Activated CD8-positive, alpha-beta T cell treated with anti-CD3 and anti-CD28 coated beads, Interleukin-2, amount 10 ng/mL, durations not matched to agents 7 days and 5 days (primary cell): ENCODE results near the gene SEC14L5. TPM values are rescaled to one million over a fixed set of nuclear protein-coding genes. Genes with fewer than 3 reads are reported as not detected.
"Not testable (repeated sequence)": the region's sequence is repeated elsewhere in the genome, so short reads cannot be mapped to it uniquely, and the experiment has no call there.

ENCODE experiments used
- ATAC-seq: fragments of 150-1000 bp; cut with Tn5 transposase; one replicate; pipeline ENCODE4 v1.10.0; 2021; ENCODE audit warnings: moderate library complexity
- CTCF ChIA-PET: fragments of 350-600 bp; sonication (Branson Sonifier 250); formaldehyde crosslinking; loops from one replicate; lab custom pipeline; 2021; ENCODE audit warnings: antibody characterized with exemption; lab: Charles Lee
- POLR2A ChIA-PET: fragments of 350-600 bp; sonication (Branson Sonifier 250); formaldehyde crosslinking; loops from one replicate; lab custom pipeline; 2021; ENCODE audit warnings: antibody characterized with exemption; lab: Charles Lee
- DNase-seq: peaks from one replicate; pipeline ENCODE4 v3.0.0-alpha.2; 2020
- H3K27ac Mint-ChIP-seq: one replicate; pipeline ENCODE4 v1.8.0; 2021; ENCODE audit warnings: mild to moderate bottlenecking, mixed read lengths
- H3K27me3 Mint-ChIP-seq: one replicate; pipeline ENCODE4 v1.8.0; 2021; ENCODE audit warnings: low read depth, mixed read lengths
- H3K36me3 Mint-ChIP-seq: one replicate; pipeline ENCODE4 v1.8.0; 2021; ENCODE audit warnings: low read depth, mixed read lengths
- H3K4me1 Mint-ChIP-seq: one replicate; pipeline ENCODE4 v1.8.0; 2021; ENCODE audit warnings: low read depth, mixed read lengths
- H3K4me3 Mint-ChIP-seq: one replicate; pipeline ENCODE4 v1.8.0; 2021; ENCODE audit warnings: mild to moderate bottlenecking, mixed read lengths
- H3K9me3 Mint-ChIP-seq: one replicate; pipeline ENCODE4 v1.8.0; 2022; ENCODE audit warnings: mixed read lengths; ENCODE audit not compliant: insufficient read depth
- total RNA-seq, 2 experiments: library from RNA; stranded (reverse); gene quantifications; one replicate each; pipeline ENCODE4 v1.2.3, GENCODE V29; 2021

Gene SEC14L5
- total RNA-seq, 2 experiments from 2014 or later, result not detected

DNA sequence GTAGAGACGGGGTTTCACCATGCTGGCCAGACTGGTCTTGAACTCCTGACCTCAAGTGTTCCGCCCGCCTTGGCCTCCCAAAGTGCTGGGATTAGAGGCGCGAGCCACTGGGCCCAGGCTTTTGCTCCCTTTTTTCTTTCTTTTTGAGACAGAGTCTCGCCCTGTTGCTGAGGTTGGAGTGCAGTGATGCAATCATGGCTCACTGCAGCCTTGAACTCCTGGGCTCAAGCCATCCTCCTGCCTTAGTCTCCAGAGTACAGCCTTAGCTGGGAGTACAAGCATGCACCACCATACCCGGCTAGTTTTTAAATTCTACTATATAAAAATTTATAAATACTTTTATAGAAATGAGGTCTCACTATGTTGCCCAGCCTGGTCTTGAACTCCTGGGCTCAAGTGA, 5.4 kb downstream of the SEC14L5 start:
- POLR2A ChIA-PET, H3K27ac Mint-ChIP-seq, CTCF ChIA-PET, H3K4me3 Mint-ChIP-seq, DNase-seq, H3K9me3 Mint-ChIP-seq, ATAC-seq, H3K4me1 Mint-ChIP-seq, H3K36me3 Mint-ChIP-seq: not testable (repeated sequence)
- peaks cover 14% of the 10 kb centered on the region for H3K27me3 Mint-ChIP-seq

DNA sequence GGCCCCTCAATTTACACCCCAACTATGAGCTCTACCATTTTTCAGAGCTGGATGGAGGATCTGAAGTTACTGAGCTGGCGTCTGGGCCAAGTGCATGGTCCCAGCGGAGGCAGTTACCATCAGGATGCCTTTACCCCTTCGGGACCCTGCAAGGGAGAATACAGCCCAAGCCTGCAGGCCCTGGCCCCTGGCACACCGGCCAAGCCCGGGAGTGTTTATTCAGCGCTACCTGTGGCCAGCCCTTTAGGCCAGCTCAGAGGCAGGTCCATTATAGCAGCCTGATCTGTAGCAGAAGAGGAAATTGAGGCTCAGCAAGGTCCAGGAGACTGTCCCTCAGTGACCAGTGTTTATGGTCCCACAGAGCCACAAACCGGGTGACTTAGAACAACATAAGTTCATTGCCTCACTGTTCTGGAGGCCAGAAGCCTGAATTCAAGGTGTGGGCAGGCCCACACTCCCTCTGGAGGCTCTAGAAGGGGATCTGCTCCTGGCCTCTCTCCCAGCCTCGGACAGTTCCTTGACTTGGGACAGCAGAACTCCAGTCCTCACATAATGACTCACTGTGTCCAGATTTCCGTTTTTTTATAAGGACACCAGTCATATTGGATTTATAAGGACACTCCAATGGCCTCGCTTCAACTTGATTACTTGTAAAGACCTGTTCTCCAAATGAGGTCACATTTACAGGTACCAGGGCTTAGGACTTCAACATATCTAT, 8.8 kb downstream of the SEC14L5 start:
- DNase-seq, result no peak
- no peaks in the 10 kb centered on the region for H3K27me3 Mint-ChIP-seq
- no peak overlapping the region for H3K4me3 Mint-ChIP-seq
- ATAC-seq, result no peak
- ChIA-PET POLR2A (no interaction called here), CTCF (no interaction called here)
- no peak overlapping the region for H3K27ac Mint-ChIP-seq
- H3K36me3 Mint-ChIP-seq, result no peaks in the 10 kb centered on the region
- no peaks in the 10 kb centered on the region for H3K9me3 Mint-ChIP-seq
- no peaks in the 10 kb centered on the region for H3K4me1 Mint-ChIP-seq

DNA sequence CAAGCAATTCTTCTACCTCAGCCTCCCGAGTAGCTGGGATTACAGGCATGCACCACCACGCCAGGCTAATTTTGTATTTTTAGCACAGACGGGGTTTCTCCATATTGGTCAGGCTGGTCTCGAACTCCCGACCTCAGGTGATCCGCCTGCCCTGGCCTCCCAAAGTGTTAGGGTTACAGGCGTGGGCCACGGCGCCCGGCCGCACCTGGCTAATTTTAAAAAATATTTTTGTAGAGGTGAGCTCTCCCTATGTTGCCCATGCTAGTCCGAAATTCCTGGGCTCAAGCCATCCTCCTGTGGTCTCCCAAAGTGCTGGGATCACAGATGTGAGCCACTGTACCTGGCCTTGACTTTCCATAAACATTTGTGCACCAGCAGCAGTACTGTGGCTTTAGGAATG, 10.1 kb downstream of the SEC14L5 start:
- H3K27me3 Mint-ChIP-seq, H3K27ac Mint-ChIP-seq, H3K4me3 Mint-ChIP-seq, ATAC-seq, CTCF ChIA-PET, DNase-seq, H3K36me3 Mint-ChIP-seq, POLR2A ChIA-PET, H3K9me3 Mint-ChIP-seq: not testable (repeated sequence)
- peaks cover 11% of the 10 kb centered on the region for H3K4me1 Mint-ChIP-seq

DNA sequence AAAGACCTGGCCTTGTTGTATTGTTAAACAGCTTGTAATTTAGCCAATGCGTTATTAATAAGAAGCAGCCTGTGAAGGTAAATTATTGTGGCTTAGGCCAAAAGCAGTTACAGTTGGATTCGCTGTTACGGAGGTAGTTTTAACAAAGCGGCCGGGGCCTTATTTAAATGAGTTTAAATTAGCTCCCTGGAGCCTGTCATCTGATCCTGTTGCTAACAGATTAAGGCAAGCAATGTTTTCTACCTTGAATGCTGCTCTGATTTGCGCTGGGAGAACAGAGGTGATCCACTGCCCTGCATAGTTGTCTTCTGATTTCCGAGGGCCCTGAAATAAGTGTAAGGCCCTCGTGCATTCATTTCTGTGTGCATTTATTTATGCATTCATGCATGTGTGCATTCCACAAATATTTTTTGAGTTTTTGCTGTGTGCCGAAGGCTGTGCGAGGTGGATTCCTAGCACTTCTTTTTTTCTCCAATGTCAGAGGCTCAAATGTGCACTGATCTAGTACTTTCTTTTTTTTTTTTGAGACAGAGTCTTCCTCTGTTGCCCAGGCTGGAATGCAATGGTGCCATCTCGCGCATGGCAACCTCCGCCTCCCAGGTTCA, 10.9 kb downstream of the SEC14L5 start:
- CTCF ChIA-PET, result no interaction called here
- Mint-ChIP-seq H3K4me3 (no peak overlapping the region), H3K27me3 (no peaks in the 10 kb centered on the region), H3K36me3 (no peaks in the 10 kb centered on the region), H3K9me3 (no peaks in the 10 kb centered on the region), H3K4me1 (peaks cover 17% of the 10 kb centered on the region), H3K27ac (no peak overlapping the region)
- ATAC-seq, result no peak
- POLR2A ChIA-PET, result no interaction called here
- DNase-seq, result no peak

DNA sequence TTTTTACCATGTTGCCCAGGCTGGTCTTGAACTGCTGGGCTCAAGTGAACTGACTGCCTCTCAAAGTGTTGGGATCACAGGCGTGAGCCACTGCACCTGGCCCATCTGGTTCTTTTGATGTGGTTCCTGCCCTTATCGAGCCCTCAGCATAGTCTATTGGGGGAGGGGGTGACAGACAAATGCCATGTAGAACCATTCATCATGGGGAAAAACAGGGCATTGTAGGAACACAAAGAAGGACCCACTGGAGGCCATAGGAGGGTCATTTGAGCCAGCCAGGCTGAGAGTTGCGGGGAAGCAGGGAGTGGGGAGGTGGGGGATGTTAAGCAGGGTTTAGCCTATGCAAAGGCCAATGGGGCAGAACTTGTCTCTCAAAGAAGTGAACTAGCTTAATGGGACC, 11.9 kb downstream of the SEC14L5 start:
- no peaks in the 10 kb centered on the region for H3K27me3 Mint-ChIP-seq
- POLR2A ChIA-PET, result no interaction called here
- H3K4me1 Mint-ChIP-seq, result peaks cover 17% of the 10 kb centered on the region
- H3K36me3 Mint-ChIP-seq, result no peaks in the 10 kb centered on the region
- H3K9me3 Mint-ChIP-seq, result no peaks in the 10 kb centered on the region
- no peak for ATAC-seq
- no peak overlapping the region for H3K4me3 Mint-ChIP-seq
- no peak overlapping the region for H3K27ac Mint-ChIP-seq
- no peak for DNase-seq
- CTCF ChIA-PET, result no interaction called here

DNA sequence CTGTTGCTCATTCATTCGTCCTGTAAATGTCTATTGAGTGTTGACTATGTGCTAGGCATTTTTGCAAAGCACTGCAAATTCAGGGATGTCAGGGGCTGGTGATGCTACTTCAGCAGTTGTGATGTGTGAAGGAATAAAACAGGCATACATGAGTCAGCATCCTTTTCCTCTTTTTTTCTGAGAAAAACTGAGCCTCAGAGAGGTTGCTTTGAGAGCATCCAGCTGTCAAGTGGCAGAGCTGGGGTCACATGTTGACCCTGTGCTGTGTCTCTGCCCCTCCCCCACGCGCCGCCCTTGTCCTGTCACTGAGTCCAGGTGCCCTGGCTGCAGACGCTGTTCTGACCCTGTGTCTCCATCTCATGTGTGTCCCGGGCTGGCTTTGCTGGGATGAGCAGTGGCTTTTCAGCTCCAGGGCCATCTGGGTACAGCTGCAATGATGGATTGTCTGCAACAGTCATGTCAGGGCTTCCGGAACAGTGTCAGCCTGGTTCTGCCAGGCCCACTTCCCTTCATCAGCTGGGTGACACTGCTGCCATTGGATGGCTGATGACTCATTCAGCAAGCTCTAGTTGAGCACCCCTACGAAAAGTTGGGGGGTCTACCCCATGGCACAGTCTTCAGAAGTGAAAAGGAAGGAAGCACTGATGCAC, 14.9 kb downstream of the SEC14L5 start:
- DNase-seq, result no peak
- POLR2A ChIA-PET, result no interaction called here
- no peaks in the 10 kb centered on the region for H3K27me3 Mint-ChIP-seq
- ATAC-seq, result no peak
- no peaks in the 10 kb centered on the region for H3K9me3 Mint-ChIP-seq
- no peak overlapping the region for H3K27ac Mint-ChIP-seq
- peaks cover 17% of the 10 kb centered on the region for H3K4me1 Mint-ChIP-seq
- H3K4me3 Mint-ChIP-seq, result no peak overlapping the region
- no peaks in the 10 kb centered on the region for H3K36me3 Mint-ChIP-seq
- CTCF ChIA-PET, result no interaction called here

DNA sequence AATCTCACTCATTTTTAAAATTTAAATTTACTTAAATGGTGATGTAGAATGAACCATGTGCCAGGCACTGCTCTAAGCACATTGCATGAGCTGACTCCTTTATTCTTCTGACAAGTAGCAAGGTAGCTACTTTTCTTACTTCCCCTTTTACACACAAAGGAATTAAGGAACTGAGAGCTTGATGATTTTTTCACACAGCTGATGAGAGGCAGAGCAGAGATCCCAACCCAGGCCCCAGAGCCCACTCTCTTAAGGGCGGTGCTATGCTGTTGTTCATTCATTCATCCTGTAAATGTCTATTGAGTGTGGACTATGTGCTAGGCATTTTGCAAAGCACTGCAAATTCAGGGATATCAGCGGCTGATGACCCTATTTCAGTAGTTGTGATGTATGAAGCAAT, 17.9 kb downstream of the SEC14L5 start:
- POLR2A ChIA-PET, result no interaction called here
- Mint-ChIP-seq H3K27ac (no peak overlapping the region), H3K27me3 (peaks cover 4% of the 10 kb centered on the region), H3K9me3 (no peaks in the 10 kb centered on the region), H3K36me3 (no peaks in the 10 kb centered on the region), H3K4me1 (peaks cover 17% of the 10 kb centered on the region), H3K4me3 (no peak overlapping the region)
- DNase-seq (no peak), ATAC-seq (no peak)
- CTCF ChIA-PET, result no interaction called here

DNA sequence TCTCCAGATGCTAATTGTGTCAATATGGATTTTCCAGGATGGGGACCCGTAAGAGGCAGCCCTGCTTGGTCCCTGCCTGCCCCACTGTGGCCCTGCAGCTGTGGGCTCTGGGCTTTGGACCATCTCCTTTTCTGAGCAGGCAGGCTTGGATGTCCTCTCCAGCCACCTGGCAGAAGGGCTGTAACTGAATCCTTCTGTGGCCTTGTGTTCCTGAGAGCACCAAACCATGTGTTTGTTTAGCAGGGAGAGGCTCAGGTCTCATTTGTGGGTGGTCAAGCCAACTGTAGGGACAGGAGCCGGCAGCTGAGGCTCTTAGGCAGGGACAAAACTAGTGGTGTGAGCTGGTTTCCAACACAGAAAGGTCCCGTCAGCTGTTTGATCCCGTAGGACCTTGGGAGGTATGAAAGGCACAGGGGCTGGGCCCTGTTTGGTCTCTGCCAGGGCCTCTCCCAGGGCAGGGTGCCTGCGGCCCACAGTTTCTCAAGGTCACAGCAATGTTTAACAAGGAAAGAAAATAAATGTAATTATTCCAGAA, 18.5 kb downstream of the SEC14L5 start:
- Mint-ChIP-seq H3K27me3 (peaks cover 8% of the 10 kb centered on the region), H3K27ac (no peak overlapping the region), H3K9me3 (no peaks in the 10 kb centered on the region), H3K4me1 (peaks cover 17% of the 10 kb centered on the region), H3K36me3 (no peaks in the 10 kb centered on the region), H3K4me3 (no peak overlapping the region)
- ATAC-seq (no peak), DNase-seq (no peak)
- ChIA-PET CTCF (no interaction called here), POLR2A (no interaction called here)

DNA sequence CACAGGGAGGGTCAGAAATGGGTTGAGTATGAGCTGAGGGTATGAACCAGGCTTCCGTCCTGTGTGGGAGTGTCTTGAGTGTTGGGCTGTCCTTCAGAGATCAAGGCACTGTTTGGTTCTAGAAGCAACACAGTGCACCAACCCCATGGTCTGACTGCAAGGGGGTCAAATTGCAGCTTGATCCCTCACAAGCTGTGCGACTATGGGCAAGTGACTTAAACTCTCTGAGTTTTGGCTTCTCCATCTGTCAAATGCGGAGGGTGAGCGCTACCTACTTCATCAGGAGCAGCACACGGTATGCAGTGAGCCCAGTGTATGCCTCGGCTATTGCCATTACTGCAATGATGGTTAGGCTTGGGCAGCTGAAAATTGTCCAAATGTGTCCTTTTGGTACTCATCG, 21.0 kb downstream of the SEC14L5 start:
- ChIA-PET POLR2A (no interaction called here), CTCF (interaction anchor here (1.1 kb wide), 1 partner anchor 23 kb away, joined by 3 read pairs; no protein-coding TSS in a partner anchor)
- Mint-ChIP-seq H3K9me3 (no peaks in the 10 kb centered on the region), H3K4me3 (no peak overlapping the region), H3K27ac (no peak overlapping the region), H3K4me1 (no peaks in the 10 kb centered on the region), H3K27me3 (peaks cover 11% of the 10 kb centered on the region), H3K36me3 (no peaks in the 10 kb centered on the region)
- ATAC-seq (no peak), DNase-seq (no peak)

DNA sequence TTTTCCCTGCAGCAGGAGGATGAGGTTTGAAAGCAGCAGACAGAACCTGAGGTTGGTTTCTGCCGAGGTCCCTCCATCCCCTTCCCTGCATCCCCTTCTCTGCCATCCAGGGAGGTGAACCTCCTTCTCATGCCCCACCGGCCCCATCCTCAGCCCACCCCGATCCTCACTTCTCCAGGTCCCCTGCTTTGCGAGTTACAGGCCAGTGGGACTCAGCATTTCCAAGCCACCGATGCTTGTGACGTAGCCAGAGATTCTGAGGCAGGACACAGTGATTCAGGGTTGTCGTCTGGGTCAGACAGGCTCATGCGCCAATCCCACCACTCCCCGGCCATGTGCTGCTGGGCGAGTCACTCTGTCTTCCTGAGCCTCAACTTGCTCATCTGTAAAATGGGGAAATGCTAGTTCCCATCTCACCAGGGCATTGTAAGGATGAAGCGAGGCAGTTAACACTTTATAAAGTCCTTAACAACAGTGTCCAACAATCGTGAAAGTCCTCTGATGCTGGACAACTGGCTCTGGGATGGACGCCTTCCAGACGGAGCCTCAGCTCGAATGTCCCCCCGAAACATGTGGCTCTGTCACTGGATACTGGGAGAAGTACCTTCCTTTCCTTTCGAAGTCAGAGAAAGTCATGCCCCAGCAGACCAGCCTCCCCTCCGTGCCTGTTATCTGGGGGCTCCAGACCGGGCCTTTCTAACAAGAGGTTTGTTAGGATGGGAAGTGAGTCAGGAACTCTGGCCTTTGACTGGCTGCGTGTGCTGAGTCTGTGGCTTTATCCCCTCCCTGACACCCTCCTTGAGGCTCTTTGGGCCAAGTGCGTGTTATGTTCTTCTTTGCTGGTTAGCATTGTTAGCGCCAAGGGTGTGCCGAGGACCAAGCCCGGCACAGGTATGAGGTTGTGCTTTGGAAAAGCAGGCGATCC, 21.9 kb downstream of the SEC14L5 start:
- DNase-seq (no peak), ATAC-seq (no peak)
- POLR2A ChIA-PET, result no interaction called here
- H3K27me3 Mint-ChIP-seq, result peaks cover 13% of the 10 kb centered on the region
- no peaks in the 10 kb centered on the region for H3K4me1 Mint-ChIP-seq
- CTCF ChIA-PET, result interaction anchor here (1.1 kb wide), 1 partner anchor 24 kb away, joined by 3 read pairs; no protein-coding TSS in a partner anchor
- H3K4me3 Mint-ChIP-seq, result no peak overlapping the region
- no peaks in the 10 kb centered on the region for H3K36me3 Mint-ChIP-seq
- no peak overlapping the region for H3K27ac Mint-ChIP-seq
- H3K9me3 Mint-ChIP-seq, result no peaks in the 10 kb centered on the region

DNA sequence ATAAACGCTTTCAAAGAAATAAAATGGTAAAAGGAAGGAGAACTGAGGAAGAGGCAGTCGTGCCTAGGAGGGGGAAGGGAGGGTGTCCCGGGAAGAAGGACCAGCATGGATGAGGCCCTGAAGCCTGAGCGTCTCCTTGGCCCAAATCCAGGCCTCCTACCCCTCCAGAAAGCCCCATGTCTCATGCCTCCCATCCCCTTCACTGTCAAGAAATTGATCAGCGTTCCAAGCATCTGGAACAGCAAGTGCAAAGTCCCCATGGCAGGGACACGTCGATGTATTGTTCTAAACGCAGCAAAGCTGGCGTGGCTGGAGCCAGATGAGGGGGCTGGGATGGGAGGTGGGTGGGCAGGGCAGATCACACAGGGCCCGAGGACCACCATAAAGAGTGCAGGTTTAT, 22.6 kb downstream of the SEC14L5 start:
- H3K27me3 Mint-ChIP-seq, result peaks cover 13% of the 10 kb centered on the region
- H3K27ac Mint-ChIP-seq, result no peak overlapping the region
- no peak for DNase-seq
- H3K9me3 Mint-ChIP-seq, result no peaks in the 10 kb centered on the region
- ChIA-PET CTCF (no interaction called here), POLR2A (no interaction called here)
- no peaks in the 10 kb centered on the region for H3K4me1 Mint-ChIP-seq
- no peak overlapping the region for H3K4me3 Mint-ChIP-seq
- no peak for ATAC-seq
- H3K36me3 Mint-ChIP-seq, result no peaks in the 10 kb centered on the region
